H9 (cell line): Measurements from ENCODE around the gene ZNF70. TPM values are rescaled to one million over a fixed set of nuclear protein-coding genes. Genes with fewer than 3 reads are reported as not detected.

Source experiments
- DNase-seq: peaks from one replicate; pipeline ENCODE4 v3.0.0-alpha.2; 2017
- H2AFZ ChIP-seq: one replicate; pipeline ENCODE4 v1.6.1; 2013; ENCODE audit warnings: mild to moderate bottlenecking, low read length, control low read depth, moderate library complexity
- H2AK5ac ChIP-seq: 2 replicates; pipeline ENCODE4 v1.6.1; 2013; ENCODE audit warnings: low read length, control low read depth, mixed read lengths; ENCODE audit not compliant: insufficient read length
- H2BK120ac ChIP-seq: one replicate; pipeline ENCODE4 v1.6.1; 2013; ENCODE audit warnings: low read depth, mild to moderate bottlenecking, low read length, control low read depth, inconsistent platforms; ENCODE audit not compliant: poor library complexity, severe bottlenecking
- H2BK12ac ChIP-seq: 2 replicates; pipeline ENCODE4 v1.6.1; 2013; ENCODE audit warnings: low read length, control low read depth, mixed read lengths, low read depth; ENCODE audit not compliant: insufficient read length
- H2BK15ac ChIP-seq: 2 replicates; pipeline ENCODE4 v1.6.1; 2013; ENCODE audit warnings: low read depth, low read length, control low read depth
- H2BK20ac ChIP-seq: one replicate; pipeline ENCODE4 v1.6.1; 2013; ENCODE audit warnings: low read depth, mild to moderate bottlenecking, low read length, control low read depth, inconsistent platforms; ENCODE audit not compliant: poor library complexity, severe bottlenecking
- H2BK5ac ChIP-seq: 2 replicates; pipeline ENCODE4 v1.6.1; 2013; ENCODE audit warnings: low read length, control low read depth, mixed read lengths; ENCODE audit not compliant: insufficient read length
- H3K14ac ChIP-seq: 2 replicates; pipeline ENCODE4 v1.6.1; 2013; ENCODE audit warnings: low read length, control low read depth; ENCODE audit not compliant: insufficient read depth
- H3K18ac ChIP-seq: 2 replicates; pipeline ENCODE4 v1.6.1; 2013; ENCODE audit warnings: low read depth, mild to moderate bottlenecking, mixed read lengths, low read length, control low read depth; ENCODE audit not compliant: insufficient read length
- H3K23ac ChIP-seq: 2 replicates; pipeline ENCODE4 v1.6.1; 2013; ENCODE audit warnings: low read length, control low read depth, mixed read lengths, low read depth; ENCODE audit not compliant: insufficient read length
- H3K23me2 ChIP-seq: 2 replicates; pipeline ENCODE4 v1.6.1; 2013; ENCODE audit warnings: low read depth, mild to moderate bottlenecking, mixed read lengths, low read length, control low read depth; ENCODE audit not compliant: insufficient read length, poor library complexity, severe bottlenecking
- H3K27ac ChIP-seq: 2 replicates; pipeline ENCODE4 v1.5.1; 2013; ENCODE audit warnings: low read length, control low read depth, mixed read lengths, low read depth; ENCODE audit not compliant: insufficient read length
- H3K27me3 ChIP-seq: 2 replicates; pipeline ENCODE4 v1.6.1; 2013; ENCODE audit warnings: low read length, control low read depth, inconsistent platforms; ENCODE audit not compliant: insufficient read depth
- H3K4ac ChIP-seq: 2 replicates; pipeline ENCODE4 v1.6.1; 2013; ENCODE audit warnings: low read depth, mild to moderate bottlenecking, control low read depth, inconsistent platforms, low read length, moderate library complexity
- H3K4me1 ChIP-seq: 2 replicates; pipeline ENCODE4 v1.6.1; 2013; ENCODE audit warnings: low read length, control low read depth, inconsistent platforms; ENCODE audit not compliant: insufficient read depth
- H3K4me2 ChIP-seq: 2 replicates; pipeline ENCODE4 v1.6.1; 2013; ENCODE audit warnings: low read length, control low read depth, mixed read lengths; ENCODE audit not compliant: insufficient read length, insufficient read depth
- H3K56ac ChIP-seq: 2 replicates; pipeline ENCODE4 v1.6.1; 2013; ENCODE audit warnings: low read depth, mild to moderate bottlenecking, mixed read lengths, low read length, control low read depth; ENCODE audit not compliant: insufficient read length
- H3K79me1 ChIP-seq: 2 replicates; pipeline ENCODE4 v1.6.1; 2013; ENCODE audit warnings: low read depth, mild to moderate bottlenecking, moderate library complexity, low read length, control low read depth, inconsistent platforms; ENCODE audit not compliant: insufficient read depth, poor library complexity, severe bottlenecking
- H3K79me2 ChIP-seq: 2 replicates; pipeline ENCODE4 v1.6.1; 2013; ENCODE audit warnings: low read length, control low read depth, inconsistent platforms; ENCODE audit not compliant: insufficient read depth
- H3K9ac ChIP-seq: 2 replicates; pipeline ENCODE4 v1.6.1; 2013; ENCODE audit warnings: low read length, control low read depth, mixed read lengths; ENCODE audit not compliant: insufficient read length; ENCODE audit errors: extremely low read depth
- H3K9me3 ChIP-seq: one replicate; pipeline ENCODE4 v1.6.1; 2013; ENCODE audit warnings: low read depth, low read length, inconsistent platforms; ENCODE audit not compliant: control insufficient read depth
- H3T11ph ChIP-seq: one replicate; pipeline ENCODE4 v1.6.1; 2013; ENCODE audit warnings: mild to moderate bottlenecking, low read length, control low read depth, inconsistent platforms
- H4K20me1 ChIP-seq: one replicate; pipeline ENCODE4 v1.6.1; 2013; ENCODE audit not compliant: control insufficient read depth, insufficient read length, insufficient read depth
- H4K5ac ChIP-seq: 2 replicates; pipeline ENCODE4 v1.6.1; 2013; ENCODE audit warnings: low read depth, mild to moderate bottlenecking, mixed read lengths, low read length, control low read depth; ENCODE audit not compliant: insufficient read length
- H4K8ac ChIP-seq: replicated peaks from 2 replicates; pipeline ENCODE4 v1.6.1; 2013; ENCODE audit warnings: low read length, control low read depth, mixed read lengths, low read depth; ENCODE audit not compliant: insufficient read length
- H4K91ac ChIP-seq: 2 replicates; pipeline ENCODE4 v1.6.1; 2013; ENCODE audit warnings: low read depth, mild to moderate bottlenecking, moderate library complexity, mixed read lengths, low read length, control low read depth; ENCODE audit not compliant: insufficient read length
- H3K27ac Mint-ChIP-seq, 3 experiments: 2 replicates in 2 of 3; 3 replicates in 1 of 3; pipeline ENCODE4 v1.8.0; 2020 to 2021; ENCODE audit warnings: mixed read lengths in 3 of 3, mild to moderate bottlenecking in 1 of 3, moderate library complexity in 1 of 3
- H3K27me3 Mint-ChIP-seq: 2 replicates; pipeline ENCODE4 v1.8.0; 2021; ENCODE audit warnings: low read depth, mild to moderate bottlenecking, moderate library complexity, mixed read lengths
- H3K36me3 Mint-ChIP-seq, 3 experiments: 2 replicates in 2 of 3; 3 replicates in 1 of 3; pipeline ENCODE4 v1.8.0; 2020 to 2021; ENCODE audit warnings: low read depth in 3 of 3, mixed read lengths in 3 of 3; ENCODE audit not compliant: insufficient read depth in 1 of 3
- H3K4me1 Mint-ChIP-seq, 2 experiments: 2 replicates each; pipeline ENCODE4 v1.8.0; 2020; ENCODE audit warnings: mixed read lengths in 2 of 2
- H3K4me3 Mint-ChIP-seq, 2 experiments: 2 replicates in 1 of 2; 3 replicates in 1 of 2; pipeline ENCODE4 v1.8.0; 2020 to 2021; ENCODE audit warnings: mild to moderate bottlenecking in 2 of 2, mixed read lengths in 2 of 2, moderate library complexity in 1 of 2
- H3K9me3 Mint-ChIP-seq, 2 experiments: 2 replicates in 1 of 2; 3 replicates in 1 of 2; pipeline ENCODE4 v1.8.0; 2020; ENCODE audit warnings: mild to moderate bottlenecking in 2 of 2, mixed read lengths in 2 of 2, moderate library complexity in 1 of 2
- CTCF ChIP-seq: fragments of 200-600 bp; sonication (generic); conservative IDR thresholded peaks from 3 replicates; pipeline ENCODE4 v1.8.0; 2021; ENCODE audit warnings: antibody characterized with exemption, mild to moderate bottlenecking
- WGBS: extraction: QIAGEN DNeasy Blood & Tissue Kit; methylation state at CpG from one replicate; pipeline ENCODE4 v1.1.7; 2013; ENCODE audit warnings: missing lambda C conversion rate, low lambda C conversion rate, mixed read lengths; ENCODE audit not compliant: insufficient read length; ENCODE audit errors: extremely low coverage; 5-methylcytosine and 5-hydroxymethylcytosine counted together
- total RNA-seq: library from RNA; stranded (reverse); gene quantifications from 2 replicates; pipeline ENCODE4 v1.2.1, GENCODE V29; 2021

Gene ZNF70
- total RNA-seq, 1 experiment from 2014 or later, result 3.5 TPM

DNA sequence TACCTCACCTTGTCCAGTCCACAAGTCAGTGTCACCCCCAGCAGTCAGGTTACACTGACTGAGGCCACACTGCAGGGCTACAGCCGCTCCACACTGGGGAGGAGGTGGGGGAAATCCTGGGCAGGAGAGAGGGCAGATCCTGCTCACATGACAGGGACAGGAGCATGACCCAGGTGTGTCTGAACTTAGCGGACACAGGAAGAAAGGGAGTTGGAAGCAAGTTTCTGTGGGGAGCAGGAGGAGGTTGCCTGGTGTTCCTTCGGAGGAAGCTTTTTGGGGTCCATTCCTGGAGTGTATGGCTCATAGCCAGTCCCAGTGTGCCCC lies 27.6 kb upstream of the ZNF70 start:
- Histone ChIP-seq H4K8ac (no peak overlapping the region), H3K56ac (no peak overlapping the region), H2BK20ac (no peak overlapping the region), H3T11ph (no peak overlapping the region), H3K18ac (no peak overlapping the region), H4K20me1 (no peaks in the 10 kb centered on the region), H3K27me3 (peaks cover 5% of the 10 kb centered on the region; the same call in 1 of the 2 replicates), H3K14ac (no peak overlapping the region; the same call in 1 of the 2 replicates), H2AFZ (no peak overlapping the region), H4K91ac (no peak overlapping the region), H2BK5ac (no peak overlapping the region), H3K79me1 (no peaks in the 10 kb centered on the region), H3K4me1 (no peaks in the 10 kb centered on the region; the same call in 1 of the 2 replicates), H3K4ac (no peak overlapping the region), H3K23ac (no peak overlapping the region), H2BK120ac (no peak overlapping the region), H2BK12ac (no peak overlapping the region), H3K4me2 (no peak overlapping the region), H3K79me2 (no peaks in the 10 kb centered on the region), H3K23me2 (no peaks in the 10 kb centered on the region), H2AK5ac (no peak overlapping the region), H3K9me3 (no peaks in the 10 kb centered on the region), H4K5ac (no peak overlapping the region), H3K9ac (no peak overlapping the region), H2BK15ac (no peak overlapping the region), H3K27ac (no peak overlapping the region)
- H3K9me3 Mint-ChIP-seq, result no peaks in the 10 kb centered on the region
- H3K36me3 Mint-ChIP-seq, result no peaks in the 10 kb centered on the region
- no CpG with 5 or more reads among the region's 3 CpGs for WGBS
- TF ChIP-seq CTCF, result no peak
- DNase-seq, result no peak
- no peak overlapping the region for H3K4me3 Mint-ChIP-seq
- H3K27ac Mint-ChIP-seq, result 0 out of 7 replicates have a peak overlapping the region, but pooled peaks of 1 of the 3 experiments have one; percentile 34
- peaks cover 31% of the 10 kb centered on the region for H3K27me3 Mint-ChIP-seq
- H3K4me1 Mint-ChIP-seq, result peaks cover 6 to 19% of the 10 kb centered on the region in 2 experiments
